ENCODE data around the gene KRT32. TPM values are rescaled to one million over a fixed set of nuclear protein-coding genes. Genes with fewer than 3 reads are reported as not detected.

The KRT32 gene
- total RNA-seq, 3 donors from 2014 or later = 0.33 to 0.73 TPM; not detected in 1

DNA sequence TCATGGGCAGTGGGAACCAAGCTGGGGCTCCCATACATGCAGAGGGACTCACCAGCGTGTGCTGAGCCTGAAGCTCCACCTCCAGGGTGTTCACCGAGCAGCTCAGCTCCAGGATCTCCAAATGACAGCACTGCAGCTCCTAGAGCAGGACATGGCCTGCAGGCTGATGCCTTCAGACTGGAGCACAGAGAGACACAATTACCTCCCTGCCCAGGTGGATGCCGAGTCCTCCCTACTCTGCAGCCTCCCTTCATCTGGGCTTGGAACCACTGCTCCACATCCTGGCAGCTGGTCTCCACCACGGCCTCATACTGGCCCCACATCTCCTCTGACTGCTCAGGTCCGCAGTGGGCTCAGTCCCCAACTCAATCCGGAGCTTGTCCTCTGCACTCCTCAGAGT is 18.2 kb downstream of the KRT32 start:
- Histone ChIP-seq H3K4me1 (no peaks in the 10 kb centered on the region), H3K4me3 (no peak overlapping the region), H3K27ac (no peak overlapping the region), H3K9me3 (no peaks in the 10 kb centered on the region), H3K27me3 (no peaks in the 10 kb centered on the region), H3K36me3 (no peaks in the 10 kb centered on the region)
- intact Hi-C loops (cut with DNase I; ENCODE audit: low total_unique reads) = no loop called here
- no peak for DNase-seq (ENCODE audit: low spot score in 2 of 2)
- TF ChIP-seq POLR2A (IDR thresholded peaks at IDR 0.05) = no peak

DNA sequence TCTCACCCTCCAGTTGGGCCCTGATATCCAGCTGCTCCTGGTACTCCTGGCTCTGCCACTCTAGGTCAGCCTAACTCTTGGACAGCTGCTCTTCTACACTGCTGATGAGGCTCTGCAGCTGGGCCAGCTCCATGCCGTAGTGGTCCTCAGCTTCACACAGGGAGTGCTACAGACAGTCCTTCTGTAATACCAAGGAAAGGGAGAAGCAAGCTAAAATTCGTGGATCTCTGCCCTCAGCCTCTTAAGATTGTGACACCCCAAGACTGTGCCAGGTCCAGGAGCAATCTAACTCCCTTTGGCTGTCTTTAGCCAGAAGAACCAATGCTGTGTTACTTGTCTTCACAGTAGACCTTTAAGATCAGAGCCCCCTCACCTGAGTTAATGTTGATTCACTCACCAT is 18.7 kb downstream of the KRT32 start:
- Histone ChIP-seq H3K4me3 (no peak overlapping the region), H3K27ac (no peak overlapping the region), H3K27me3 (no peaks in the 10 kb centered on the region), H3K9me3 (no peaks in the 10 kb centered on the region), H3K36me3 (no peaks in the 10 kb centered on the region), H3K4me1 (no peaks in the 10 kb centered on the region)
- TF ChIP-seq, protein P1, sequence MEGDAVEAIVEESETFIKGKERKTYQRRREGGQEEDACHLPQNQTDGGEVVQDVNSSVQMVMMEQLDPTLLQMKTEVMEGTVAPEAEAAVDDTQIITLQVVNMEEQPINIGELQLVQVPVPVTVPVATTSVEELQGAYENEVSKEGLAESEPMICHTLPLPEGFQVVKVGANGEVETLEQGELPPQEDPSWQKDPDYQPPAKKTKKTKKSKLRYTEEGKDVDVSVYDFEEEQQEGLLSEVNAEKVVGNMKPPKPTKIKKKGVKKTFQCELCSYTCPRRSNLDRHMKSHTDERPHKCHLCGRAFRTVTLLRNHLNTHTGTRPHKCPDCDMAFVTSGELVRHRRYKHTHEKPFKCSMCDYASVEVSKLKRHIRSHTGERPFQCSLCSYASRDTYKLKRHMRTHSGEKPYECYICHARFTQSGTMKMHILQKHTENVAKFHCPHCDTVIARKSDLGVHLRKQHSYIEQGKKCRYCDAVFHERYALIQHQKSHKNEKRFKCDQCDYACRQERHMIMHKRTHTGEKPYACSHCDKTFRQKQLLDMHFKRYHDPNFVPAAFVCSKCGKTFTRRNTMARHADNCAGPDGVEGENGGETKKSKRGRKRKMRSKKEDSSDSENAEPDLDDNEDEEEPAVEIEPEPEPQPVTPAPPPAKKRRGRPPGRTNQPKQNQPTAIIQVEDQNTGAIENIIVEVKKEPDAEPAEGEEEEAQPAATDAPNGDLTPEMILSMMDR (IDR thresholded peaks at IDR 0.05) = no peak
- no peak for TF ChIP-seq POLR2A (IDR thresholded peaks at IDR 0.05)
- no peak for TF ChIP-seq POLR2AphosphoS5 (IDR thresholded peaks at IDR 0.05)
- intact Hi-C loops (cut with DNase I; ENCODE audit: low total_unique reads) = no loop called here
- no peak for DNase-seq (ENCODE audit: low spot score in 2 of 2)

DNA sequence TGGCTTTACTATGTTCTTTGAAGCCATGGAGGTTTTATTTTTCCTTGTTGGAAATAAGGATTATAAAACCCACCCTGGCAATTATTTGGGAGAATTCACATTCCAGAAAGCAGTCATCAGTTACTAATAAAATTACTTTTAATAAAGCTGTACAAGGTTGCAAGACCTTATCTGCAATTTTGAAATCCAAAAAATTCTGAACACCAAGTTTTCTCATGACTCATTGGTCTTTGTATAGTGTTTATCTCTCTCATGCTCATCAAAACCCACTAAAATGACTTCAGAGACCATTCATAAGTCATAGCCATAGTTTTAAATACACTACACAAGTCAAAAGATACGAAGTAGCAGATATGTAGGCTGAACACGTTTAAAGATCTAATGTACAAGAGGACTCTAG is 20.4 kb downstream of the KRT32 start:
- intact Hi-C loops (cut with DNase I; ENCODE audit: low total_unique reads) = no loop called here
- H3K4me1 ChIP-seq = no peaks in the 10 kb centered on the region
- no peaks in the 10 kb centered on the region for H3K36me3 ChIP-seq
- no peaks in the 10 kb centered on the region for H3K9me3 ChIP-seq
- H3K27me3 ChIP-seq = no peaks in the 10 kb centered on the region
- TF ChIP-seq POLR2AphosphoS5 (IDR thresholded peaks at IDR 0.05) (no peak), POLR2A (IDR thresholded peaks at IDR 0.05) (no peak)
- TF ChIP-seq, protein P1 (IDR thresholded peaks at IDR 0.05) = no peak
- no peak overlapping the region for H3K27ac ChIP-seq
- no peak for DNase-seq (ENCODE audit: low spot score in 2 of 2)
- H3K4me3 ChIP-seq = no peak overlapping the region

DNA sequence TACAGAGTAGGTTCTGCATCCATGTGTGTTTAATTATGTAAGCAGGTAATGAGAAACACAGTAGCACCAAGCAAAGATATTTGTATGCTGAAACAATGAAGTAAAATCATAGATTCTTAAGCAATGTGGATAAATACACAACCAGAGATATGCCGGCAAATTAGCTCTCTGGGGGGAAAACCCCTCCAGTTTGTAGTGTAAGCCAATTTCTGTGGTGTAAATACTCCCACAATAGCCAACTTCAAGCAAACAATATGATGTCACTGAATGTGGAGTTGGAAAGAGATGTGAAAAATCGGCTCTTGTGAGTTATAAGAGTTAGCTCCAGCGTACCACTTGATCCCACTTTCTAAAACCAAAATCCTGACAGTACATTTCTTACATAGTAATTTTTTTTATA is 22.5 kb downstream of the KRT32 start:
- Histone ChIP-seq H3K27me3 (no peaks in the 10 kb centered on the region), H3K4me3 (no peak overlapping the region), H3K27ac (no peak overlapping the region), H3K9me3 (no peaks in the 10 kb centered on the region), H3K36me3 (no peaks in the 10 kb centered on the region), H3K4me1 (no peaks in the 10 kb centered on the region)
- DNase-seq (ENCODE audit: low spot score in 2 of 2) = no peak
- intact Hi-C loops (cut with DNase I; ENCODE audit: low total_unique reads) = no loop called here
- TF ChIP-seq, protein P1 (IDR thresholded peaks at IDR 0.05) = no peak
- TF ChIP-seq POLR2A (IDR thresholded peaks at IDR 0.05) = no peak
- no peak for TF ChIP-seq POLR2AphosphoS5 (IDR thresholded peaks at IDR 0.05)

DNA sequence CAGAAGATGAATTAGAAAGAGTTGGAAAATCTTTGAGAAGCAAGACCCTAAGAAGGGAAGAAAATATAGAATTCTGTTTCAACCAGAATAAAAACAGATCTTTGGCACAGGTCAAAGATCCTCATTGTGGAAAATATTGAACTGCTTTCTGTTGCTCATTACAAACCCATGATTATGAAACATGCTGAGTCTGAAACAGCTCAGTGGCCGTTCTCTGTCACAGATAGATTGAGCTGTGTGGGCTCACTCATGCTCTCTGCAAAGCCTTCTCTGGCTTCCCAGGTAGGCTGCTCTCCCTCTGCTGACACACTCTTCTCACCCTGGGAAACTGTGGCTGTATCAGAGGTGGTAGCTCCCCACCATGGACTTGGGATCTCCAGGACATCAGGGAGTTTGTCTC is 23.0 kb downstream of the KRT32 start:
- TF ChIP-seq POLR2AphosphoS5 (IDR thresholded peaks at IDR 0.05) (no peak), POLR2A (IDR thresholded peaks at IDR 0.05) (no peak)
- no peak overlapping the region for H3K27ac ChIP-seq
- no peaks in the 10 kb centered on the region for H3K9me3 ChIP-seq
- H3K27me3 ChIP-seq = no peaks in the 10 kb centered on the region
- intact Hi-C loops (cut with DNase I; ENCODE audit: low total_unique reads) = no loop called here
- H3K36me3 ChIP-seq = no peaks in the 10 kb centered on the region
- no peak overlapping the region for H3K4me3 ChIP-seq
- no peak for DNase-seq (ENCODE audit: low spot score in 2 of 2)
- H3K4me1 ChIP-seq = no peaks in the 10 kb centered on the region

DNA sequence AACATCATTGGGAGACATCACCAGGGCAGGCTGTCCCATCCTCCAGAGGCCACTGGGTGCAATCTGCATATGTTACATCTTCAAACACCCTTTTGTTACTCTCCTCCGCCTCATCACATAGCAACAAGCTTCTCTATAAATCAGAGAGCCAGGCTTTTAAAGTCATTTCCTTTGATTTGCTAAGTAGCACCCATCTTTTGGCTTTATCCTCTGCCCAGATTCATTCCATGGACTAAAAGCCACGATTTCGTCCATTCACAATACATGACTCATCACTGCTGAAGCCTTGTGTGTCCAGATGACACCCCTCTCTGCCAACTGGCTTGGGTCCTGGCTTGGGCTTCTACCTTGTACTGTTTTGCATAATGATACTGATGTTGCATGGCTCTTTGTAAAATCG is 24.4 kb downstream of the KRT32 start:
- H3K27ac ChIP-seq = no peak overlapping the region
- DNase-seq (ENCODE audit: low spot score in 2 of 2) = no peak
- intact Hi-C loops (cut with DNase I; ENCODE audit: low total_unique reads) = no loop called here

More for the DNA sequence above, 24.4 kb downstream of the KRT32 start:
- TF ChIP-seq, protein P1 (IDR thresholded peaks at IDR 0.05) = no peak
- TF ChIP-seq POLR2AphosphoS5 (IDR thresholded peaks at IDR 0.05) (no peak), POLR2A (IDR thresholded peaks at IDR 0.05) (no peak)
- no peaks in the 10 kb centered on the region for H3K27me3 ChIP-seq
- H3K36me3 ChIP-seq = no peaks in the 10 kb centered on the region
- H3K4me1 ChIP-seq = no peaks in the 10 kb centered on the region
- no peak overlapping the region for H3K4me3 ChIP-seq
- H3K9me3 ChIP-seq = no peaks in the 10 kb centered on the region
